CD4-positive, alpha-beta T cell treated with Interferon alpha-2 for 1 hour (primary cell): ENCODE data around the gene ELL.

Experiments used
- DNase-seq, 2 donors: peaks; one replicate each; pipeline ENCODE4 v3.0.0-alpha.2; 2020 to 2022

The ELL gene

DNA sequence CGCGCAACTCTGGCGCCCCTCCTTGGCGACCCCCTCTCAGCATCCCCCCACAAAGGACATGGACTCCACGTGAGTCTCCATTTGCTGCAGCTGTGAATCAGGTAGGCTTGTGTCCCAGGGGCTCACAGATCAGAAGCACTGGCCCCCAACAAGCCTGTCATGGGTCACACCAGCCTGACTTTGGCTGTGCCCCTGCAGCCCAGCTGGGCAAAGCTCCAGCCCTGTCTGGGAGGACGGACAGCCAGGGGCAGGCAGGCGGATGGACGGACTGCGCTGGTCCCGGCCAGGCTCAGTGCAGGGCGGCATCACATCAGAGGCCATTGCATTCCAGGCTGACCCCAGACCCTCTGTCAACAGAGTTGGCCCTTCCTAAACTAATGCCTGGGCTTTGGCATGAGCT, 55.5 kb downstream of the ELL start:
- DNase-seq, result no peak

GRCh38 chr19:18465964-18466339, 55.9 kb downstream of the ELL start:
- no peak for DNase-seq

GRCh38 chr19:18465214-18465963, 56.5 kb downstream of the ELL start:
- DNase-seq, result no peak

- no peak for DNase-seq
Observed at GRCh38 chr19:18464646-18465045, 57.2 kb downstream of the ELL start.

DNA sequence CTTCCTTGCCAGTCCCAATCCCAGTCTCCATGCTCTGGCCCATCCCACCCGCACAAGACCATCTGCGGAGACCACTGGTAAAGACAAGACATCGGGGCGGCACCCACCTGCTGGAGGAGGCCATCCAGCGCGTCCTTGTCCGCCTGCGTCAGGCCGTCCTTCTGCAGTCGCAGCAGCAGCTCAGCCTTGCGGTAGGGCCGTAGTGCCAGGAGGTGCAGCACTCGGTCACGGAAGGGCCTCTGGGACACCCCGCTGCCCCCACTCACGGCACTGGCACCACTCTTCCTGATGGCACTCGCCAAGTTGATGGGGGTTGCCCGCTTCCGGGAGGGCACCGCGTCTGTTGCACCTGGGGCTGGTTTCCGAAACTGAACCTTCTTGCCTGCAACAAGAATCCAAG, 60.4 kb downstream of the ELL start:
- DNase-seq, result no peak

DNA sequence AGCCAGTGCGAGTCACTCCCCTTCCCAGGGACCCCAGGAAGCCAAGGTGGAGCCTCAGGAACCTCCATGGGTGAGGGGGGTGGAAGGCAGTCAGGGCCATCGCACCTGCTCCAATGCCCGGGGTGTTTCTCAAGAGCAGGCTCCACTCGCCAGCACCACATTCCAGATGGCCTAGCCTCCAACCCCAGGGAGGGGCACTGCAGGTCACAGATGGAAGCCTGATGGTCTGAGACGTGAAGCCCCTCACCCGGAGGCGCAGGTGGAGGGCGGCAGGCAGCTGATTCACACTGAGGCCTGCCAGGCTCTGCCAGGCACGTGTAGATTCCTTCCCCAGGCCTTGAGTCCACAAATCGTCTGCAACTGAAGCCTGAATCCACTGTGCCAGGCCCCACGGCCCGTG, 61.0 kb downstream of the ELL start:
- DNase-seq, result no peak

- DNase-seq, result no peak
Observed at GRCh38 chr19:18457483-18458331, 64.2 kb downstream of the ELL start.

DNA sequence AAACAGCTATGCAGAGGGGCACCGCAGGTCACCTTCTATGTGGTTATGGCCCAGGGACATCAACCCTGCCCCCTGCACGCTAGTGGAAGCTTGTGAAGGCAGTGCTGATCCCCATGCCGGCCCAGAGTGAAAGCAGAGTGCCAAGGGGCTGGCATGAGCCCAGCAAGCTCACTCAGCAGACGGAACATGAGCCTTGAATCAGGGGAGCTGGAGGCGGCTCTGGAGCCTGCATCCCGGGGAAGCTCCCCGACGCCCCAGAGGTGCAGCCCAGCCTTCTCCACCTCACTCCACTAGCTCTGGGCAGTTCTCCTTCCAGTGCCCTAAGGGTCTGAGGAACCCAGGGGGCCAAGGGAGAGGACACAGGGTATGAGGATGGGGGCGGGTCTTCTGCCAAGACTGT, 64.9 kb downstream of the ELL start:
- no peak for DNase-seq

GRCh38 chr19:18456279-18456678, 65.6 kb downstream of the ELL start:
- no peak for DNase-seq

- no peak for DNase-seq
Observed at GRCh38 chr19:18453269-18454024, 68.4 kb downstream of the ELL start.

- no peak for DNase-seq
Observed at GRCh38 chr19:18452386-18452785, 69.5 kb downstream of the ELL start.

GRCh38 chr19:18450931-18451836, 70.7 kb downstream of the ELL start:
- peak; percentile 82 to 88 for DNase-seq

- no peak for DNase-seq
Observed at GRCh38 chr19:18450021-18450930, 71.6 kb downstream of the ELL start.

DNA sequence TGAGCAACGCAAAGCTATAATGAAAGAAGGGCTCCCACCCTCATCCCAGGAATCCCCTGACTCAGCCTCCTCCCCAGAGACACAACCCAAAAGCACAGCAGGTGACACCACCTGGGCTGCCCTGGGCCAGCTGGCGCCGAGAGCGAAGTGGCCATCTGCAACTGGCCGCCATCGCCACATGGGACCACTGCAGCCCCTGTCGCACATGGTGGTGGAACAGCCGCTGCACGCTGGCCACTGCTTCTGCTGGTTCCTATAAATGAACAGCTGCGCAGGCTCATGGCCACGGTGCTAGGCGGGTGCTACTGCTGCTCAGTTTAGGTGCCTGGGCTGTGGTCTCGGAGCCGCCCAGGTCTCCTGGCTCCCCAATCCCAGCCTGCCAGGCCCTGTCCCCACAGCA, 72.3 kb downstream of the ELL start:
- no peak for DNase-seq

- DNase-seq, result no peak
Observed at GRCh38 chr19:18446811-18447359, 75.0 kb downstream of the ELL start.

DNA sequence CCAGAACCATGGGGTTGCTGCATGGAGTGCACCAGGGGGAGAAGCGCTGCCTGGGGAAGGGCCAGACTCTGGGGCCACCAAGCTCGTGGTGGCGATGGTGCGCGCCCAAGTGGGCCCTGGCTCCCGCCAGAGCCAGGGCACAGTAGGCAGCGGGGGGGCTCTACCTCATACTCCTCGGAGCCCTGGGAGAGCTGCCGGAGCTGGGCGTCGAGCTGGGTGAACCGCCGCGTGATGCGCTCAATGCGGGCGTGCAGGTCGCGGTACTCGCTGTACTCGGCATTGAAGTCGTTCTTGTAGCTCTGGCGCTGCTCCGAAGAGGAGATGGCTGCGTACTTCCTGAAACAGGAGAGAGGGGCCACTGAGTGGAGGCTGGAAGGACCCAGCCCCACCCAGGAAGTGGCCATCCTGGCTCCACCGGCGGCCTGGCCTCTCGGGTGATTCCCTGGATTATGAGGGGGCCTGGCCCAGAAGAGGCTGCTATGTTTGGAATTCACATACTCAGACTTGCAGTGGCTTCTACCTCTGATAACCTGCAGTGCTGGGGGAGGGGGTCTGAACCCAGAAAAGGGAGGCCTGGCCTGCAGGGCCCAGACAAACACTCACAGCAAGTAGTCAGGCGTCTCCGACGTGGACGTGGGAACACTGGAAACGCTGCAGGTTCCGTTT, 75.6 kb downstream of the ELL start:
- no peak for DNase-seq

GRCh38 chr19:18445262-18445948, 76.5 kb downstream of the ELL start:
- no peak for DNase-seq

GRCh38 chr19:18444513-18444912, 77.4 kb downstream of the ELL start:
- no peak for DNase-seq

- no peak for DNase-seq
Observed at GRCh38 chr19:18443831-18444230, 78.0 kb downstream of the ELL start.

DNA sequence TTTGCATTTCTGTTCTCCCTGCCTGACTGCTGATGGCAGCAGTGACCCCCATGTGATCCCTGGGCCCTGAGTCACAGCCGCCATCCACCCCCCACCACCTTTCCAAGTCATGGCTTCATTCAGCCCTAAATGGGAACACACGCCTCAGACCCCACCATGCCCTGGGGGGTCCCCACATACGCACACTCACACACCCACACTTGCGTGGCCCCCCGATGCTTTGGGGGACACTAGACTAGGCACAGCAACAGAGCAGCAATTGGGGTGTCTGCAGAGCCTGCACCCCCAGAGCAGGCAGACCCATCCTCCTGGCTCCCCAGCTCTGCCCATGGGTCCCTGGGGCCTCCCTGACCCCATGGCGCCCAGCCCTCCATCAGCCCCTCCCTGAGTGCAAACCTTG, 78.5 kb downstream of the ELL start:
- DNase-seq, result no peak
